ENCODE data around the gene KCNK5. TPM values are rescaled to one million over a fixed set of nuclear protein-coding genes. Genes with fewer than 3 reads are reported as not detected.

Gene KCNK5
- total RNA-seq, 6 experiments from 2014 or later, result not detected

DNA sequence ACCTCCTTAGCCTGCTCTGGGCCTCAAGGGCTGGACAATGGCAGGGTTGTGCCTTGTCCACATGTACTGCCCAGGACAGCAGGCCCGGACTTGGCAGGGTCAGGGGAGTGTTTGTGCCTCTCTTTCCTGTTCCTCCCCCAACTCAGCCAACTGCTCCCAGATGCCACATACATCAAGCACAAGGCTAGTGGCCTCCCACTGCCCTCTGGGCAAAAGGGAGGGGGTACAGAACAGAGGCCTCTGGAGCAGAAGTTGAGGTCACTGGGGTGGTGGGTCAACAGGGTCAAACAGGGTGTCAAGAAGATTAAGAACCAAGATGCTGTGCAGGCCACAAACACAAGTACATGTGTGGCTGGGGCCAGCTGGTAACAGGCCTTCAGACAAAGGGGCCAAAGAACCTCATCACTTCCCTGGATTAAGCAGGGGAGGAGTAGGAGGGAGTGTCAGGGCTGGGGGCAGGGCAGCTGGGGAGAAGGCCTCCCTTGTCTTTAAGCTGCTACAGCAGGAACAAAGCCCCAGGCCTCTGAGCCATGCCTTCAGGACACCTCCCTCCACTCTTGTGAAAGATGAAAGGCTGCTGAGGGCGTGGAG is 36.0 kb downstream of the KCNK5 start:
- TF ChIP-seq CTCF (IDR thresholded peaks at IDR 0.05), result no peak
- Mint-ChIP-seq H3K4me3 (no peak overlapping the region), H3K36me3 (ENCODE audit: low read depth) (0 out of 2 replicates have a peak, but pooled peaks cover 4% of the 10 kb centered on the region), H3K4me1 (ENCODE audit: low read depth) (no peaks in the 10 kb centered on the region), H3K27ac (no peak overlapping the region), H3K9me3 (peaks cover 62% of the 10 kb centered on the region), H3K27me3 (ENCODE audit: insufficient read depth) (no peaks in the 10 kb centered on the region; the same call in 1 of the 2 replicates)
- no peak for DNase-seq

DNA sequence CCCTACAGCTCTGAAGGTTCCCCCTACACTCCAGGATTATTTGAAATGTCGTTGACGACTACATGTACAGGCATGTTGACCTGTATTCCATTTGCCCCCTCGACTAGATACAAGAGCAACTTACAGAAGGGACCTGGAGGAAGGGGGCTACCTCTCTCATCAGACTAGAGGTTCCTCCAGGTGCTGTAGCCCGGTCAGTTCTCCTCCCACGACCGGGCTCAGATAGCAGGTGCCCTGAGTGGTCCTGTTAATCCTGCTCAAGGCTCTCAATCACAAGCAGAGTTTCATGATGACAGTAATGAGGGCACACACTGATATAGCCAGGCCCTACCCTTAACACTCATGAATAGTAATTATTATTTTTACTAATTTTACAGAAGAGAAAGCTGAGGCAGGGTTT is 36.5 kb downstream of the KCNK5 start:
- Mint-ChIP-seq H3K27ac (no peak overlapping the region), H3K4me1 (ENCODE audit: low read depth) (no peaks in the 10 kb centered on the region), H3K27me3 (ENCODE audit: insufficient read depth) (no peaks in the 10 kb centered on the region; the same call in 1 of the 2 replicates), H3K9me3 (peaks cover 63% of the 10 kb centered on the region), H3K36me3 (ENCODE audit: low read depth) (0 out of 2 replicates have a peak, but pooled peaks cover 4% of the 10 kb centered on the region), H3K4me3 (no peak overlapping the region)
- DNase-seq, result no peak
- no peak for TF ChIP-seq CTCF (IDR thresholded peaks at IDR 0.05)

DNA sequence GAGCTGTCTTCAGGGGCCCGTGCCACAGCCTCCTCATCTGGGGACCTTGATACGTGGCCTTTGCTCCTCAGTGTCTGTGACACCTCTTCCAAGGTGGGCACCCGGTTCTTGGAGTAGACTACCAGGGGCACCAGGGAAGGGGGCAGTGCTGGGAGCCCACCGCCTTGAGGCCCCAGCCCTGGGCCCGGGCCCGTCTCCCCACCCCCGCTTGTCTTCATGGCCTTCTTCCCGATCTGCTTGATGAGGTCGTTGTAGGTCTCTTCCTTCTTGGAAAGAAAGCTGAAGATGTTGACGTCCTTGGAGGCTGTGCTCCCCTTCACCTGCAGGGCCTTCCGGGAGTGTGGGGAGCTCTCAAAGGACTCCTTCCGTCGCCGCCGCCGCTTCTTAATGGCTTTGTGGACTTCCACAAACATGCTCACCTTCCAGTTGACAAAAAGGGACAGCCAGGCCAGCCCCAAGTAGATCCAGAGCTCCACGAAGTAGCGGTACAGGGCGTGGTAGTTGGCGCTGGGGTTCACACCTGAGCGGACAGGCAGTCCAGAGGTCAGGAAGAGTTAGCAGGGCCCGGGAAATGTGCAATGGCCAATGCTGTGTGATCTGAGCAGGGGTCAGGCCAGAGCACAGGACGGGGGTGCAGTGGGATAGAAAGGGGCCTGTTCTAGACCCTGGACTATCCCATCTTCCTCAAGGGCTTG is 37.9 kb downstream of the KCNK5 start:
- H3K36me3 Mint-ChIP-seq (ENCODE audit: low read depth), result no peaks in the 10 kb centered on the region
- H3K9me3 Mint-ChIP-seq, result peaks cover 56% of the 10 kb centered on the region
- no peak for TF ChIP-seq CTCF (IDR thresholded peaks at IDR 0.05)
- DNase-seq, result no peak
- H3K27me3 Mint-ChIP-seq (ENCODE audit: insufficient read depth), result no peaks in the 10 kb centered on the region; the same call in 1 of the 2 replicates
- no peaks in the 10 kb centered on the region for H3K4me1 Mint-ChIP-seq (ENCODE audit: low read depth)
- no peak overlapping the region for H3K4me3 Mint-ChIP-seq
- no peak overlapping the region for H3K27ac Mint-ChIP-seq

DNA sequence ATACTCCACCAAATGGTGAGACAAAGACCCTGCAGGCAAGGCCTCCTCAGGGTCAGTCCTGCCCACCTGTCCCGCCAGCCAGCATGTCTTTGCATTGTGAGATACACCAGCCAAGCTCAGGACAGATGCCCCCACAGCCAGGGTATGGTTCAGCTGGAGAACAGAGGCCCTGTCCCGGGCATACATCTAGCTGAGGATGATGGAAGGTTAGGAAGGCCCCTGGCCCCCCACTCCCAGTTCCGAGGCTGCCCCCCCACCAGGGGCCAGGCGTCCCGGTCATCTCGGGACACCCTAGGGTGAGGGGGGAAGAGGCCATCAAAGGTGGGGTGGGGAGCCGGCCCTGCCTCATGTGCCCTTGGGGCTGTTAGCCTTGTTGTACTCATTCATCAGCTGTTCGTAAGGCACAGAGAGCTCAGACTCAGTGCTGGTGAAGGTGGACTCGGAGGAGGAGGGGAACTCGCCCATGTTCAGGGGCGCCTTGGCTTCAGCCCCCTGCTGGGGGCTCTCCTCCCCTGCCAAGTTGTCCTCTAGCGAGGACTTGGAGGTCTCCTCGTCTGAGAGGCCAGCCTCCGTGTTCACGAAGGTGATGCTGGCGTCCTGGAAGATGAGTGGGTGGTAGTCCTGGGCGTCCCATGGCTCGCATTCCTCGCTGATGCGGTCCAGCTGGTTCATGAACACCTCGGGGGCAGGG is 38.6 kb downstream of the KCNK5 start:
- H3K9me3 Mint-ChIP-seq, result peaks cover 56% of the 10 kb centered on the region
- no peak overlapping the region for H3K4me3 Mint-ChIP-seq
- H3K27ac Mint-ChIP-seq, result no peak overlapping the region
- DNase-seq, result no peak
- no peaks in the 10 kb centered on the region for H3K36me3 Mint-ChIP-seq (ENCODE audit: low read depth)
- no peaks in the 10 kb centered on the region; the same call in 1 of the 2 replicates for H3K27me3 Mint-ChIP-seq (ENCODE audit: insufficient read depth)
- H3K4me1 Mint-ChIP-seq (ENCODE audit: low read depth), result no peaks in the 10 kb centered on the region
- TF ChIP-seq CTCF (IDR thresholded peaks at IDR 0.05), result no peak

GRCh38 chr6:39189915-39190544 is 39.2 kb downstream of the KCNK5 start:
- no peak overlapping the region for H3K27ac Mint-ChIP-seq
- no peak for TF ChIP-seq CTCF (IDR thresholded peaks at IDR 0.05)
- H3K27me3 Mint-ChIP-seq (ENCODE audit: insufficient read depth), result no peaks in the 10 kb centered on the region; the same call in 1 of the 2 replicates
- no peak overlapping the region for H3K4me3 Mint-ChIP-seq
- H3K36me3 Mint-ChIP-seq (ENCODE audit: low read depth), result no peaks in the 10 kb centered on the region
- no peak for DNase-seq
- peaks cover 54% of the 10 kb centered on the region for H3K9me3 Mint-ChIP-seq
- H3K4me1 Mint-ChIP-seq (ENCODE audit: low read depth), result no peaks in the 10 kb centered on the region
